Loucy (cell line): ENCODE results near the gene EFR3B.
"Not testable (repeated sequence)": the region's sequence is repeated elsewhere in the genome, so short reads cannot be mapped to it uniquely, and the experiment has no call there.

Source experiments
- H2AFZ ChIP-seq: fragments of 200-600 bp; sonication (generic); 2 replicates; pipeline ENCODE4 v1.6.0; 2016; ENCODE audit warnings: antibody characterized with exemption, mild to moderate bottlenecking, low read length, moderate library complexity
- H3F3A ChIP-seq: fragments of 200-600 bp; 2 replicates; pipeline ENCODE4 v1.6.0; 2016; ENCODE audit warnings: antibody characterized with exemption, low read depth, mild to moderate bottlenecking
- H3K27me3 ChIP-seq: fragments of 200-600 bp; sonication (generic); 2 replicates; pipeline ENCODE4 v1.6.1; 2014; ENCODE audit warnings: low read length, mild to moderate bottlenecking; ENCODE audit not compliant: insufficient read depth, poor library complexity, severe bottlenecking
- H3K36me3 ChIP-seq: fragments of 200-600 bp; sonication (generic); 2 replicates; pipeline ENCODE4 v1.6.1; 2016; ENCODE audit warnings: low read length; ENCODE audit not compliant: insufficient read depth
- H3K4me1 ChIP-seq: fragments of 200-600 bp; sonication (generic); 2 replicates; pipeline ENCODE4 v1.5.1; 2014; ENCODE audit warnings: low read length, mild to moderate bottlenecking; ENCODE audit not compliant: insufficient read depth, poor library complexity, severe bottlenecking
- H3K4me2 ChIP-seq: fragments of 200-600 bp; sonication (generic); 2 replicates; pipeline ENCODE4 v1.6.0; 2014; ENCODE audit warnings: antibody characterized with exemption, low read length, low read depth, mild to moderate bottlenecking; ENCODE audit not compliant: poor library complexity, severe bottlenecking
- H3K4me3 ChIP-seq: fragments of 200-600 bp; sonication (generic); 2 replicates; pipeline ENCODE4 v1.5.1; 2014; ENCODE audit warnings: low read length, mild to moderate bottlenecking, mixed read lengths; ENCODE audit not compliant: poor library complexity, severe bottlenecking
- H3K79me2 ChIP-seq: fragments of 200-600 bp; sonication (generic); 2 replicates; pipeline ENCODE4 v1.6.1; 2014; ENCODE audit warnings: low read length; ENCODE audit not compliant: insufficient read depth
- H3K9ac ChIP-seq: fragments of 200-600 bp; sonication (generic); 2 replicates; pipeline ENCODE4 v1.6.0; 2014; ENCODE audit warnings: mild to moderate bottlenecking, low read depth, low read length, moderate library complexity; ENCODE audit not compliant: poor library complexity, severe bottlenecking
- H3K9me2 ChIP-seq: fragments of 200-600 bp; sonication (generic); replicated peaks from 2 replicates; pipeline ENCODE4 v1.6.1; 2016; ENCODE audit warnings: low read depth, low read length, mixed read lengths
- H3K9me3 ChIP-seq: fragments of 200-600 bp; sonication (generic); 2 replicates; pipeline ENCODE4 v1.6.1; 2014; ENCODE audit warnings: mild to moderate bottlenecking, antibody characterized with exemption, low read length, low read depth; ENCODE audit not compliant: insufficient read depth
- H4K20me1 ChIP-seq: fragments of 200-600 bp; sonication (generic); 2 replicates; pipeline ENCODE4 v1.6.0; 2014; ENCODE audit warnings: antibody characterized with exemption, low read length, mild to moderate bottlenecking; ENCODE audit not compliant: insufficient read depth, poor library complexity, severe bottlenecking
- CTCF ChIP-seq: fragments of 200-600 bp; sonication (generic); conservative IDR thresholded peaks from 2 replicates; pipeline ENCODE4 v1.5.1; 2014; ENCODE audit warnings: mild to moderate bottlenecking, antibody characterized with exemption, low read length
- EZH2phosphoT487 ChIP-seq: fragments of 200-600 bp; IDR thresholded peaks from 2 replicates; pipeline ENCODE4 v1.6.1; 2018; ENCODE audit warnings: antibody characterized with exemption, mild to moderate bottlenecking, moderate library complexity, borderline replicate concordance

Gene EFR3B

GRCh38 chr2:25146896-25147295, 105.0 kb downstream of the EFR3B start:
- Histone ChIP-seq H3K27me3 (no peaks in the 10 kb centered on the region), H3K9me2 (no peaks in the 10 kb centered on the region), H2AFZ (no peak overlapping the region), H3F3A (no peaks in the 10 kb centered on the region), H3K4me1 (peaks cover 12% of the 10 kb centered on the region), H3K9ac (no peak overlapping the region), H3K79me2 (no peaks in the 10 kb centered on the region), H3K4me2 (no peak overlapping the region), H3K4me3 (no peak overlapping the region), H4K20me1 (no peaks in the 10 kb centered on the region), H3K36me3 (no peaks in the 10 kb centered on the region), H3K9me3 (no peaks in the 10 kb centered on the region)
- no peak for TF ChIP-seq CTCF
- no peak for TF ChIP-seq EZH2phosphoT487

DNA sequence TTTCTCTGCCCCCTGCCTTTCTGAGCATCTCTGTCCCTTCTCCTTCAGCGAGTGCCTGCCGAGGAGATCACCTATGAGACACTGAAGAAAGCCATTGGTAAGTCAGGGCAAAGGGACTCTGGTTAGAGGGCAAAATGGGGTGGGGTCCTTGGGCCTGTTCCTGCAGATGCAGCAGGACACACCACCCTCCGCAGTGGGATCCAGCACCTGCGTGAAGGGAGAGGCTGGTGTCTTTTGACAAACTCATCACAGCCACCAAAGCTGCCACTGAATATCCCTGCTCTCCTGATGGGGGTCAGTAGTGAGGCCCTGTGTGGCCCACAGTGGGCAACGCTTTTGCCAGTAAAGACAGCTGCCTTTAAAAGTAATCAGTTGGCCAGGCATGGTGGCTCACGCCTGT, 107.8 kb downstream of the EFR3B start:
- H3K27me3 ChIP-seq: no peaks in the 10 kb centered on the region
- H3K36me3 ChIP-seq: no peaks in the 10 kb centered on the region
- H3F3A ChIP-seq: no peaks in the 10 kb centered on the region
- no peaks in the 10 kb centered on the region for H3K79me2 ChIP-seq
- no peaks in the 10 kb centered on the region for H4K20me1 ChIP-seq
- H3K9me2 ChIP-seq: no peaks in the 10 kb centered on the region
- H3K9me3 ChIP-seq: no peaks in the 10 kb centered on the region
- H2AFZ ChIP-seq: no peak overlapping the region
- H3K4me3 ChIP-seq: no peak overlapping the region
- no peak overlapping the region for H3K4me2 ChIP-seq
- H3K9ac ChIP-seq: no peak overlapping the region
- H3K4me1 ChIP-seq: peaks cover 12% of the 10 kb centered on the region
- no peak for TF ChIP-seq CTCF
- no peak for TF ChIP-seq EZH2phosphoT487

DNA sequence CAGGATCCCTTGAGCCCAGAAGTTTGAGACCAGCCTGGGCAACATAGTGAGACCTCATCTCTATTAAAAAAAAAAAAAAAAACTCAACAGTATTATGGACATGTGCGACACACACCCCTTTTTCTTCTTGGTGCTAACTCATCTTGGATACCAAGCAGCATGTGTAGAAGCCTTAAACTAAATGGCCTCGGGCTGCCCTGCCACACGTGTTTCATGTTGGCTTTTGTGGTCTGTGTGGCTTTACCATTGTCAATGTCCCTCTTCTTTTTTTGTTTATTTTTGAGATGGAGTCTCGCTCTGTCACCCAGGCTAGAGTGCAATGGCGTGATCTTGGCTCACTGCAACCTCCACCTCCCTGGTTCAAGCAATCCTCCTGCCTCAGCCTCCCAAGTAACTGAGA, 109.1 kb downstream of the EFR3B start:
- H2AFZ ChIP-seq, H3K4me1 ChIP-seq, H3K4me2 ChIP-seq, H4K20me1 ChIP-seq, H3K79me2 ChIP-seq, H3K9me2 ChIP-seq, H3K4me3 ChIP-seq, H3K36me3 ChIP-seq, H3K9me3 ChIP-seq, H3K9ac ChIP-seq, H3F3A ChIP-seq, H3K27me3 ChIP-seq: not testable (repeated sequence)

DNA sequence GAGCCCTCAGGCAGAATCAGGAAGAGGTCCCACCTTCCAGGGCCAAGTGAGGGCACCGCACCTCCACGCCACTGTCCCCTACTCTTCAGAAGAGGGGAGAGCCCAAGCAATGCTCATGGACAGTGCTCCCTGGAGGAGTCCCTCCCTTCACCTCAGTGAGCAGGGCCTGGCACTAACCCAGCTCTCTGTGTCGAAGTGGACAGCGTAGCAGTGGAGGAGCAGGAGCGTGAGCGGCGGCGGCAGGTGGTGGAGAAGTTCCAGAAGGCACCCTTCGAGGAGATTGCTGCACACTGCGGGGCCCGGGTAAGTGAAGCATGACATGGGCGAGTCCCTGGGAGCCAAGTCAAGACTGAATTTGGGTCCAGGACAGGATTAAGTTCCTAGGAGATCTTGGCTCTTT, 109.8 kb downstream of the EFR3B start:
- Histone ChIP-seq H3K79me2 (no peaks in the 10 kb centered on the region), H3K4me3 (no peak overlapping the region), H4K20me1 (no peaks in the 10 kb centered on the region), H3K9me2 (no peaks in the 10 kb centered on the region), H3K4me2 (no peak overlapping the region), H3F3A (no peaks in the 10 kb centered on the region), H3K36me3 (no peaks in the 10 kb centered on the region), H3K27me3 (no peaks in the 10 kb centered on the region), H2AFZ (no peak overlapping the region), H3K9me3 (no peaks in the 10 kb centered on the region), H3K9ac (no peak overlapping the region), H3K4me1 (peaks cover under 1% of the 10 kb centered on the region)
- TF ChIP-seq EZH2phosphoT487: no peak
- TF ChIP-seq CTCF: no peak
